Immature natural killer cell (primary cell): ENCODE results near the gene ATAD3C. TPM values are rescaled to one million over a fixed set of nuclear protein-coding genes. Genes with fewer than 3 reads are reported as not detected.
A peak's percentile ranks its signal among the peaks of the same experiment; 100 is the strongest.
"Not testable (repeated sequence)": the region's sequence is repeated elsewhere in the genome, so short reads cannot be mapped to it uniquely, and the experiment has no call there.

Source experiments
- DNase-seq, 3 donors: peaks; one replicate each; pipeline ENCODE4 v3.0.0; 2022; ENCODE audit warnings: mixed read lengths in 1 of 3
- H3K27ac Mint-ChIP-seq, 6 donors: one replicate each; pipeline ENCODE4 v1.8.0; 2020; ENCODE audit warnings: mixed read lengths in 6 of 6, mild to moderate bottlenecking in 5 of 6, inconsistent platforms in 4 of 6, moderate library complexity in 3 of 6
- H3K27me3 Mint-ChIP-seq, 3 donors: one replicate each; pipeline ENCODE4 v1.8.0; 2020 to 2021; ENCODE audit warnings: low read depth in 3 of 3, mild to moderate bottlenecking in 3 of 3, mixed read lengths in 3 of 3, moderate library complexity in 3 of 3, inconsistent platforms in 1 of 3
- H3K36me3 Mint-ChIP-seq, 3 donors: one replicate each; pipeline ENCODE4 v1.8.0; 2020; ENCODE audit warnings: mixed read lengths in 3 of 3, inconsistent platforms in 2 of 3, mild to moderate bottlenecking in 2 of 3
- H3K4me1 Mint-ChIP-seq, 2 donors: one replicate each; pipeline ENCODE4 v1.8.0; 2020; ENCODE audit warnings: inconsistent platforms in 2 of 2, mild to moderate bottlenecking in 2 of 2, mixed read lengths in 2 of 2, moderate library complexity in 1 of 2
- H3K4me3 Mint-ChIP-seq, 5 donors: one replicate each; pipeline ENCODE4 v1.8.0; 2020; ENCODE audit warnings: mild to moderate bottlenecking in 5 of 5, mixed read lengths in 5 of 5, inconsistent platforms in 3 of 5, moderate library complexity in 3 of 5
- H3K9me3 Mint-ChIP-seq, 6 donors: one replicate each; pipeline ENCODE4 v1.8.0; 2020; ENCODE audit warnings: mild to moderate bottlenecking in 6 of 6, mixed read lengths in 6 of 6, inconsistent platforms in 4 of 6, moderate library complexity in 3 of 6
- polyA plus RNA-seq, 3 donors: library from polyadenylated mRNA; unstranded; fragments of 300-500 nt; fragmentation: Illumina TruSeq; gene quantifications; one replicate each; pipeline ENCODE4 v1.2.3, GENCODE V29; 2021

Gene ATAD3C
- polyA plus RNA-seq, 3 donors from 2014 or later = 1.5 to 4.0 (median 3.1) TPM

GRCh38 chr1:1410238-1410637 is 39.3 kb upstream of the ATAD3C start:
- DNase-seq, H3K36me3 Mint-ChIP-seq, H3K9me3 Mint-ChIP-seq, H3K4me3 Mint-ChIP-seq, H3K27ac Mint-ChIP-seq, H3K27me3 Mint-ChIP-seq: not testable (repeated sequence)
- peaks cover 20 to 27% of the 10 kb centered on the region in 2 donors for H3K4me1 Mint-ChIP-seq

GRCh38 chr1:1411626-1412025 is 37.9 kb upstream of the ATAD3C start:
- Mint-ChIP-seq H3K4me3 (no peak overlapping the region), H3K27me3 (peaks cover 0 to 5% (median 5%) of the 10 kb centered on the region in 3 donors), H3K9me3 (peaks cover 0 to 2% (median 0%) of the 10 kb centered on the region in 6 donors), H3K27ac (no peak overlapping the region), H3K4me1 (peaks cover 7 to 15% of the 10 kb centered on the region in 2 donors), H3K36me3 (no peaks in the 10 kb centered on the region)
- DNase-seq = no peak

GRCh38 chr1:1412311-1412902 is 37.1 kb upstream of the ATAD3C start:
- not testable (repeated sequence) for H3K27me3 Mint-ChIP-seq, H3K9me3 Mint-ChIP-seq, H3K27ac Mint-ChIP-seq, H3K36me3 Mint-ChIP-seq, H3K4me3 Mint-ChIP-seq, DNase-seq
- H3K4me1 Mint-ChIP-seq = peaks cover 7 to 11% of the 10 kb centered on the region in 2 donors

- Mint-ChIP-seq H3K4me1 (no peaks in the 10 kb centered on the region), H3K27me3 (peaks cover 0 to 6% (median 6%) of the 10 kb centered on the region in 3 donors), H3K36me3 (no peaks in the 10 kb centered on the region), H3K27ac (no peak overlapping the region), H3K9me3 (peaks cover 0 to 2% (median 0%) of the 10 kb centered on the region in 6 donors), H3K4me3 (no peak overlapping the region)
- no peak for DNase-seq
Measured at GRCh38 chr1:1415751-1416150, 33.7 kb upstream of the ATAD3C start.

- H3K36me3 Mint-ChIP-seq, H3K27me3 Mint-ChIP-seq, DNase-seq, H3K27ac Mint-ChIP-seq, H3K9me3 Mint-ChIP-seq, H3K4me3 Mint-ChIP-seq, H3K4me1 Mint-ChIP-seq: not testable (repeated sequence)
Measured at GRCh38 chr1:1417396-1417795, 32.1 kb upstream of the ATAD3C start.

- not testable (repeated sequence) for H3K9me3 Mint-ChIP-seq, DNase-seq, H3K4me3 Mint-ChIP-seq, H3K27me3 Mint-ChIP-seq, H3K4me1 Mint-ChIP-seq, H3K36me3 Mint-ChIP-seq
- peak overlapping the region in 1 of 6 donors; percentile 15 for H3K27ac Mint-ChIP-seq
Measured at GRCh38 chr1:1417825-1418463, 31.5 kb upstream of the ATAD3C start.

- no peak overlapping the region for H3K27ac Mint-ChIP-seq
Measured at GRCh38 chr1:1418464-1419362, 30.8 kb upstream of the ATAD3C start.

GRCh38 chr1:1419363-1419812 is 30.1 kb upstream of the ATAD3C start:
- Mint-ChIP-seq H3K27ac (no peak overlapping the region), H3K4me3 (no peak overlapping the region), H3K36me3 (no peaks in the 10 kb centered on the region), H3K27me3 (peaks cover 3 to 11% (median 8%) of the 10 kb centered on the region in 3 donors), H3K9me3 (no peaks in the 10 kb centered on the region), H3K4me1 (no peaks in the 10 kb centered on the region)
- DNase-seq = no peak

More at GRCh38 chr1:1418464-1419362, 30.8 kb upstream of the ATAD3C start:
- no peak for DNase-seq
- Mint-ChIP-seq H3K9me3 (no peaks in the 10 kb centered on the region), H3K4me1 (no peaks in the 10 kb centered on the region), H3K27me3 (peaks cover 3 to 11% (median 6%) of the 10 kb centered on the region in 3 donors), H3K36me3 (no peaks in the 10 kb centered on the region), H3K4me3 (no peak overlapping the region)

GRCh38 chr1:1419813-1420653 is 29.5 kb upstream of the ATAD3C start:
- Mint-ChIP-seq H3K4me1 (no peaks in the 10 kb centered on the region), H3K4me3 (no peak overlapping the region), H3K27ac (no peak overlapping the region), H3K27me3 (peaks cover 3 to 13% (median 8%) of the 10 kb centered on the region in 3 donors), H3K36me3 (no peaks in the 10 kb centered on the region), H3K9me3 (no peaks in the 10 kb centered on the region)
- DNase-seq = no peak

GRCh38 chr1:1420654-1421141 is 28.8 kb upstream of the ATAD3C start:
- Mint-ChIP-seq H3K4me1 (no peaks in the 10 kb centered on the region), H3K27me3 (peaks cover 3 to 13% (median 8%) of the 10 kb centered on the region in 3 donors), H3K27ac (no peak overlapping the region), H3K9me3 (no peaks in the 10 kb centered on the region), H3K4me3 (no peak overlapping the region), H3K36me3 (no peaks in the 10 kb centered on the region)
- DNase-seq = no peak

- H3K27me3 Mint-ChIP-seq = peaks cover 6 to 14% (median 10%) of the 10 kb centered on the region in 3 donors
- no peaks in the 10 kb centered on the region for H3K9me3 Mint-ChIP-seq
- H3K36me3 Mint-ChIP-seq = no peaks in the 10 kb centered on the region
- no peak within 1 kb of the TSS for H3K4me3 Mint-ChIP-seq
- no peak within 1 kb of the TSS for H3K27ac Mint-ChIP-seq
- no peak for DNase-seq
- H3K4me1 Mint-ChIP-seq = no peaks in the 10 kb centered on the region
Measured at GRCh38 chr1:1421147-1421906, 28.2 kb upstream of the ATAD3C start, which contains the start of gene ANKRD65. TSS of gene ANKRD65 (minus strand) at chr1:1421276. CDS start at chr1:1421005, 271 bp downstream.

GRCh38 chr1:1421907-1422464 is 27.5 kb upstream of the ATAD3C start:
- no peaks in the 10 kb centered on the region for H3K9me3 Mint-ChIP-seq
- no peak overlapping the region for H3K4me3 Mint-ChIP-seq
- H3K27me3 Mint-ChIP-seq = peaks cover 6 to 15% (median 10%) of the 10 kb centered on the region in 3 donors
- no peak for DNase-seq
- no peaks in the 10 kb centered on the region for H3K36me3 Mint-ChIP-seq
- no peaks in the 10 kb centered on the region for H3K4me1 Mint-ChIP-seq
- no peak overlapping the region for H3K27ac Mint-ChIP-seq
